Neural crest cell (in vitro differentiated cells): ENCODE results near the gene MCRIP1. TPM values are rescaled to one million over a fixed set of nuclear protein-coding genes. Genes with fewer than 3 reads are reported as not detected.
A peak's percentile ranks its signal among the peaks of the same experiment; 100 is the strongest.

Source experiments
- DNase-seq: peaks from one replicate; pipeline ENCODE4 v3.0.0; 2021; ENCODE audit warnings: low read depth, mixed read lengths, low spot score
- H3K27ac Mint-ChIP-seq: one replicate; pipeline ENCODE4 v1.8.0; 2021; ENCODE audit warnings: mild to moderate bottlenecking, mixed read lengths; ENCODE audit not compliant: unreplicated experiment
- H3K27me3 Mint-ChIP-seq: 2 replicates; pipeline ENCODE4 v1.8.0; 2021; ENCODE audit warnings: low read depth, mild to moderate bottlenecking, mixed read lengths
- H3K36me3 Mint-ChIP-seq: 2 replicates; pipeline ENCODE4 v1.8.0; 2021; ENCODE audit warnings: low read depth, mild to moderate bottlenecking, mixed read lengths
- H3K4me1 Mint-ChIP-seq: 2 replicates; pipeline ENCODE4 v1.8.0; 2021; ENCODE audit warnings: mixed read lengths
- H3K4me3 Mint-ChIP-seq: one replicate; pipeline ENCODE4 v1.8.0; 2021; ENCODE audit warnings: mild to moderate bottlenecking, mixed read lengths
- H3K9me3 Mint-ChIP-seq: 2 replicates; pipeline ENCODE4 v1.8.0; 2021; ENCODE audit warnings: mixed read lengths
- CTCF ChIP-seq: fragments of 200-600 bp; sonication (generic); conservative IDR thresholded peaks from 2 replicates; pipeline ENCODE4 v1.5.0; 2021; ENCODE audit warnings: antibody characterized with exemption, mild to moderate bottlenecking
- total RNA-seq: library from RNA; stranded (reverse); gene quantifications from 2 replicates; pipeline ENCODE4 v1.2.1, GENCODE V29; 2021

The MCRIP1 gene
- total RNA-seq, 1 donor from 2014 or later: 200 TPM

DNA sequence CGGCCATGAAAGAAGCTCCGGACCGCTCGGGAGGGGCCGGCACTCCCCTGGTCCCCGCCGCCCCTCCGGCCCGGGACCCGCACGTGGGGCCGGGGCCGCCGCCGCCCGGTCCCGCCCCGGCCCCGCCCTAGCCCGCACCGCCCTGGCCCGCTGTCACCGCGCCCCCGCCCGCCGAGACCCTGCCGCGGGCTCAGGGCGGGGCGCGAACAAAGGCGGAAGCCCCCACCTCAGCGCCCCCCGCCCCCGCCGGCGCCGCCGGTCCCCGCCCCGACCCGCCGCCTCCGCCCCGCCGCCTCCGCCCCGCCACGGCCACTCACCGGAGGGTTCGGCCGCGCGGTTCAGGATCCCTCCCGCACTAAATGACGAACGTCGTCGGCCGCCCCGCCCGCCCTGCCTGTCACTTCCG is 37.9 kb upstream of the MCRIP1 start, which contains the start of gene ARHGDIA:
Gene ARHGDIA, minus strand, starts transcription at position 357 of the 406 bp plus-strand sequence. CDS start 1,407 bp downstream, outside the sequence.
- H3K4me3 Mint-ChIP-seq: peak within 1 kb of the TSS; percentile 94

GRCh38 chr17:81870131-81870980 is 37.3 kb upstream of the MCRIP1 start:
- H3K27ac Mint-ChIP-seq: peak overlapping the region; percentile 93
- H3K9me3 Mint-ChIP-seq: no peaks in the 10 kb centered on the region

More for the DNA sequence above, 37.9 kb upstream of the MCRIP1 start, which contains the start of gene ARHGDIA:
- H3K4me1 Mint-ChIP-seq: peaks cover 27% of the 10 kb centered on the region
- no peaks in the 10 kb centered on the region for H3K9me3 Mint-ChIP-seq
- H3K27me3 Mint-ChIP-seq: peaks cover 17% of the 10 kb centered on the region
- no peak for DNase-seq
- peaks cover 3% of the 10 kb centered on the region for H3K36me3 Mint-ChIP-seq
- peak within 1 kb of the TSS; percentile 96 for H3K27ac Mint-ChIP-seq
- TF ChIP-seq CTCF: no peak

GRCh38 chr17:81869221-81870130 is 36.4 kb upstream of the MCRIP1 start:
- H3K27ac Mint-ChIP-seq: no peak overlapping the region
- H3K9me3 Mint-ChIP-seq: no peaks in the 10 kb centered on the region
- DNase-seq: peak; percentile 71
- TF ChIP-seq CTCF: peak; percentile 88
- peak overlapping the region; percentile 94 for H3K4me3 Mint-ChIP-seq
- H3K36me3 Mint-ChIP-seq: peaks cover 3% of the 10 kb centered on the region
- peaks cover 27% of the 10 kb centered on the region for H3K4me1 Mint-ChIP-seq
- H3K27me3 Mint-ChIP-seq: peaks cover 17% of the 10 kb centered on the region

More at GRCh38 chr17:81870131-81870980, 37.3 kb upstream of the MCRIP1 start:
- TF ChIP-seq CTCF: no peak
- Mint-ChIP-seq H3K4me3 (peak overlapping the region; percentile 94), H3K36me3 (peaks cover 3% of the 10 kb centered on the region), H3K27me3 (peaks cover 17% of the 10 kb centered on the region), H3K4me1 (peaks cover 27% of the 10 kb centered on the region)
- no peak for DNase-seq

- TF ChIP-seq CTCF: no peak
- no peaks in the 10 kb centered on the region for H3K9me3 Mint-ChIP-seq
- H3K27ac Mint-ChIP-seq: no peak overlapping the region
- peak overlapping the region; percentile 94 for H3K4me3 Mint-ChIP-seq
- H3K27me3 Mint-ChIP-seq: peaks cover 17% of the 10 kb centered on the region
- peaks cover 3% of the 10 kb centered on the region for H3K36me3 Mint-ChIP-seq
- DNase-seq: no peak
- H3K4me1 Mint-ChIP-seq: peaks cover 27% of the 10 kb centered on the region
Observed at GRCh38 chr17:81868674-81869220, 35.7 kb upstream of the MCRIP1 start.
